WTC11 (cell line): Measurements from ENCODE around the gene PEAK1. TPM values are rescaled to one million over a fixed set of nuclear protein-coding genes. Genes with fewer than 3 reads are reported as not detected.

Source experiments
- ATAC-seq: fragments of 200-7000 bp; cut with Tn5 transposase; 2 replicates; pipeline ENCODE4 v1.10.0; 2021; ENCODE audit warnings: mild to moderate bottlenecking, moderate library complexity
- CTCF ChIA-PET: fragments of 300-600 bp; sonication (Branson Sonifier 250); formaldehyde crosslinking; loops from one replicate; lab custom pipeline; 2021; ENCODE audit warnings: antibody characterized with exemption; lab: Charles Lee
- POLR2A ChIA-PET: fragments of 350-600 bp; sonication (Branson Sonifier 250); formaldehyde crosslinking; loops from one replicate; lab custom pipeline; 2021; ENCODE audit warnings: antibody characterized with exemption; lab: Charles Lee
- DNase-seq: peaks from one replicate; pipeline ENCODE4 v3.0.0; 2021; ENCODE audit warnings: low spot score
- H3K27ac Mint-ChIP-seq: 2 replicates; pipeline ENCODE4 v1.8.0; 2021; ENCODE audit warnings: mixed read lengths
- H3K27me3 Mint-ChIP-seq: 2 replicates; pipeline ENCODE4 v1.8.0; 2021; ENCODE audit warnings: low read depth, mild to moderate bottlenecking, moderate library complexity, mixed read lengths
- H3K36me3 Mint-ChIP-seq: 2 replicates; pipeline ENCODE4 v1.8.0; 2021; ENCODE audit warnings: mixed read lengths
- H3K4me1 Mint-ChIP-seq: 2 replicates; pipeline ENCODE4 v1.8.0; 2022; ENCODE audit warnings: mixed read lengths
- H3K4me3 Mint-ChIP-seq: 2 replicates; pipeline ENCODE4 v1.8.0; 2021; ENCODE audit warnings: mild to moderate bottlenecking, moderate library complexity, mixed read lengths
- H3K9me3 Mint-ChIP-seq: 2 replicates; pipeline ENCODE4 v1.8.0; 2021; ENCODE audit warnings: mixed read lengths
- ATF1 ChIP-seq: sonication (generic); formaldehyde crosslinking; IDR thresholded peaks from 2 replicates; pipeline ENCODE4 v1.8.1; 2023; ENCODE audit warnings: mild to moderate bottlenecking, moderate library complexity, missing genetic modification reagents
- ATF6 ChIP-seq: sonication (generic); formaldehyde crosslinking; IDR thresholded peaks from 2 replicates; pipeline ENCODE4 v1.8.1; 2023; ENCODE audit warnings: mild to moderate bottlenecking, missing genetic modification reagents
- GTF2I ChIP-seq: fragments of 250-450 bp; sonication (Bioruptor Pico); conservative IDR thresholded peaks from 2 replicates; pipeline ENCODE4 v1.4.0; 2021; ENCODE audit warnings: mild to moderate bottlenecking
- MYBL2 ChIP-seq: sonication (generic); formaldehyde crosslinking; IDR thresholded peaks from 2 replicates; pipeline ENCODE4 v1.8.1; 2023; ENCODE audit warnings: mild to moderate bottlenecking, moderate library complexity, missing genetic modification reagents
- NFATC4 ChIP-seq: fragments of 250-450 bp; sonication (Bioruptor Pico); IDR thresholded peaks from 2 replicates; pipeline ENCODE4 v1.9.0; 2021; ENCODE audit warnings: mild to moderate bottlenecking
- NR3C1 ChIP-seq: sonication (generic); formaldehyde crosslinking; conservative IDR thresholded peaks from 2 replicates; pipeline ENCODE4 v1.8.1; 2023; ENCODE audit warnings: low read depth, mild to moderate bottlenecking, missing genetic modification reagents
- RELA ChIP-seq: sonication (generic); formaldehyde crosslinking; IDR thresholded peaks from 2 replicates; pipeline ENCODE4 v1.8.1; 2022; ENCODE audit warnings: missing genetic modification reagents, mild to moderate bottlenecking, borderline replicate concordance
- SOX15 ChIP-seq: fragments of 250-450 bp; sonication (Bioruptor Pico); IDR thresholded peaks from 2 replicates; pipeline ENCODE4 v1.9.0; 2021; ENCODE audit warnings: mild to moderate bottlenecking
- ZNF219 ChIP-seq: sonication (generic); formaldehyde crosslinking; IDR thresholded peaks from 2 replicates; pipeline ENCODE4 v1.8.0; 2023; ENCODE audit warnings: missing genetic modification reagents, mild to moderate bottlenecking, borderline replicate concordance
- ZNF232 ChIP-seq: sonication (generic); formaldehyde crosslinking; IDR thresholded peaks from 2 replicates; pipeline ENCODE4 v1.8.0; 2022; ENCODE audit warnings: mild to moderate bottlenecking, missing genetic modification reagents
- total RNA-seq: library from RNA; stranded (reverse); gene quantifications from 3 replicates; pipeline ENCODE4 v1.2.3, GENCODE V29; 2021
- TF ChIP-seq, protein P1 (sequence below): sonication (generic); formaldehyde crosslinking; IDR thresholded peaks from 2 replicates; pipeline ENCODE4 v1.8.0; 2023; ENCODE audit warnings: missing genetic modification reagents
- TF ChIP-seq, protein P2 (sequence below): fragments of 250-450 bp; sonication (Bioruptor Pico); IDR thresholded peaks from 2 replicates; pipeline ENCODE4 v1.9.0; 2021; ENCODE audit warnings: mild to moderate bottlenecking
- TF ChIP-seq, protein P3 (sequence below): sonication (generic); formaldehyde crosslinking; IDR thresholded peaks from 2 replicates; pipeline ENCODE4 v1.8.1; 2023; ENCODE audit warnings: mild to moderate bottlenecking, moderate library complexity, missing genetic modification reagents
- TF ChIP-seq, protein P4 (sequence below): sonication (generic); formaldehyde crosslinking; conservative IDR thresholded peaks from 2 replicates; pipeline ENCODE4 v1.8.1; 2022; ENCODE audit warnings: mild to moderate bottlenecking, missing genetic modification reagents
- TF ChIP-seq, protein P5 (sequence below): sonication (generic); formaldehyde crosslinking; IDR thresholded peaks from 2 replicates; pipeline ENCODE4 v1.8.1; 2022; ENCODE audit warnings: low read depth, mild to moderate bottlenecking, moderate library complexity, missing genetic modification reagents, borderline replicate concordance
- TF ChIP-seq, protein P6 (sequence below): sonication (generic); formaldehyde crosslinking; IDR thresholded peaks from 2 replicates; pipeline ENCODE4 v1.8.1; 2022; ENCODE audit warnings: mild to moderate bottlenecking, moderate library complexity, missing genetic modification reagents
- TF ChIP-seq, protein P7 (sequence below): sonication (generic); formaldehyde crosslinking; IDR thresholded peaks from 2 replicates; pipeline ENCODE4 v1.8.0; 2022; ENCODE audit warnings: mild to moderate bottlenecking, missing genetic modification reagents

The PEAK1 gene
- total RNA-seq, 1 experiment from 2014 or later: 49.0 TPM

- ChIA-PET CTCF (interaction anchor here (0.9 to 3.5 kb wide), 2 partner anchors 306 to 352 kb away, joined by 3 to 12 read pairs; no protein-coding TSS in a partner anchor), POLR2A (no interaction called here)
- ATAC-seq: no peak
- no peak overlapping the region for H3K27ac Mint-ChIP-seq
- DNase-seq: no peak
- no peaks in the 10 kb centered on the region for H3K27me3 Mint-ChIP-seq
- no peak overlapping the region for H3K4me3 Mint-ChIP-seq
- no peaks in the 10 kb centered on the region for H3K36me3 Mint-ChIP-seq
- TF ChIP-seq, protein P1, sequence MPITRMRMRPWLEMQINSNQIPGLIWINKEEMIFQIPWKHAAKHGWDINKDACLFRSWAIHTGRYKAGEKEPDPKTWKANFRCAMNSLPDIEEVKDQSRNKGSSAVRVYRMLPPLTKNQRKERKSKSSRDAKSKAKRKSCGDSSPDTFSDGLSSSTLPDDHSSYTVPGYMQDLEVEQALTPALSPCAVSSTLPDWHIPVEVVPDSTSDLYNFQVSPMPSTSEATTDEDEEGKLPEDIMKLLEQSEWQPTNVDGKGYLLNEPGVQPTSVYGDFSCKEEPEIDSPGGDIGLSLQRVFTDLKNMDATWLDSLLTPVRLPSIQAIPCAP: no peak
- TF ChIP-seq ATF6 (CRISPR knock-in tag) (no peak), RELA (no peak), ZNF232 (CRISPR knock-in tag) (no peak), GTF2I (CRISPR knock-in tag) (no peak), ZNF219 (CRISPR knock-in tag) (no peak), ATF1 (no peak), NFATC4 (CRISPR knock-in tag) (no peak), SOX15 (CRISPR knock-in tag) (no peak), MYBL2 (CRISPR knock-in tag) (no peak), NR3C1 (CRISPR knock-in tag) (no peak)
- TF ChIP-seq, protein P2, sequence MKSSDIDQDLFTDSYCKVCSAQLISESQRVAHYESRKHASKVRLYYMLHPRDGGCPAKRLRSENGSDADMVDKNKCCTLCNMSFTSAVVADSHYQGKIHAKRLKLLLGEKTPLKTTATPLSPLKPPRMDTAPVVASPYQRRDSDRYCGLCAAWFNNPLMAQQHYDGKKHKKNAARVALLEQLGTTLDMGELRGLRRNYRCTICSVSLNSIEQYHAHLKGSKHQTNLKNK (CRISPR knock-in tag): no peak
- TF ChIP-seq, protein P3, sequence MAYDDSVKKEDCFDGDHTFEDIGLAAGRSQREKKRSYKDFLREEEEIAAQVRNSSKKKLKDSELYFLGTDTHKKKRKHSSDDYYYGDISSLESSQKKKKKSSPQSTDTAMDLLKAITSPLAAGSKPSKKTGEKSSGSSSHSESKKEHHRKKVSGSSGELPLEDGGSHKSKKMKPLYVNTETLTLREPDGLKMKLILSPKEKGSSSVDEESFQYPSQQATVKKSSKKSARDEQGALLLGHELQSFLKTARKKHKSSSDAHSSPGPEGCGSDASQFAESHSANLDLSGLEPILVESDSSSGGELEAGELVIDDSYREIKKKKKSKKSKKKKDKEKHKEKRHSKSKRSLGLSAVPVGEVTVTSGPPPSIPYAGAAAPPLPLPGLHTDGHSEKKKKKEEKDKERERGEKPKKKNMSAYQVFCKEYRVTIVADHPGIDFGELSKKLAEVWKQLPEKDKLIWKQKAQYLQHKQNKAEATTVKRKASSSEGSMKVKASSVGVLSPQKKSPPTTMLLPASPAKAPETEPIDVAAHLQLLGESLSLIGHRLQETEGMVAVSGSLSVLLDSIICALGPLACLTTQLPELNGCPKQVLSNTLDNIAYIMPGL (CRISPR knock-in tag): no peak
- TF ChIP-seq, protein P4, sequence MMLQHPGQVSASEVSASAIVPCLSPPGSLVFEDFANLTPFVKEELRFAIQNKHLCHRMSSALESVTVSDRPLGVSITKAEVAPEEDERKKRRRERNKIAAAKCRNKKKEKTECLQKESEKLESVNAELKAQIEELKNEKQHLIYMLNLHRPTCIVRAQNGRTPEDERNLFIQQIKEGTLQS (CRISPR knock-in tag): no peak
- TF ChIP-seq, protein P5, sequence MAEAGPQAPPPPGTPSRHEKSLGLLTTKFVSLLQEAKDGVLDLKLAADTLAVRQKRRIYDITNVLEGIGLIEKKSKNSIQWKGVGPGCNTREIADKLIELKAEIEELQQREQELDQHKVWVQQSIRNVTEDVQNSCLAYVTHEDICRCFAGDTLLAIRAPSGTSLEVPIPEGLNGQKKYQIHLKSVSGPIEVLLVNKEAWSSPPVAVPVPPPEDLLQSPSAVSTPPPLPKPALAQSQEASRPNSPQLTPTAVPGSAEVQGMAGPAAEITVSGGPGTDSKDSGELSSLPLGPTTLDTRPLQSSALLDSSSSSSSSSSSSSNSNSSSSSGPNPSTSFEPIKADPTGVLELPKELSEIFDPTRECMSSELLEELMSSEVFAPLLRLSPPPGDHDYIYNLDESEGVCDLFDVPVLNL (CRISPR knock-in tag): no peak
- TF ChIP-seq, protein P6, sequence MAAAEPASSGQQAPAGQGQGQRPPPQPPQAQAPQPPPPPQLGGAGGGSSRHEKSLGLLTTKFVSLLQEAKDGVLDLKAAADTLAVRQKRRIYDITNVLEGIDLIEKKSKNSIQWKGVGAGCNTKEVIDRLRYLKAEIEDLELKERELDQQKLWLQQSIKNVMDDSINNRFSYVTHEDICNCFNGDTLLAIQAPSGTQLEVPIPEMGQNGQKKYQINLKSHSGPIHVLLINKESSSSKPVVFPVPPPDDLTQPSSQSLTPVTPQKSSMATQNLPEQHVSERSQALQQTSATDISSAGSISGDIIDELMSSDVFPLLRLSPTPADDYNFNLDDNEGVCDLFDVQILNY (CRISPR knock-in tag): no peak
- TF ChIP-seq, protein P7, sequence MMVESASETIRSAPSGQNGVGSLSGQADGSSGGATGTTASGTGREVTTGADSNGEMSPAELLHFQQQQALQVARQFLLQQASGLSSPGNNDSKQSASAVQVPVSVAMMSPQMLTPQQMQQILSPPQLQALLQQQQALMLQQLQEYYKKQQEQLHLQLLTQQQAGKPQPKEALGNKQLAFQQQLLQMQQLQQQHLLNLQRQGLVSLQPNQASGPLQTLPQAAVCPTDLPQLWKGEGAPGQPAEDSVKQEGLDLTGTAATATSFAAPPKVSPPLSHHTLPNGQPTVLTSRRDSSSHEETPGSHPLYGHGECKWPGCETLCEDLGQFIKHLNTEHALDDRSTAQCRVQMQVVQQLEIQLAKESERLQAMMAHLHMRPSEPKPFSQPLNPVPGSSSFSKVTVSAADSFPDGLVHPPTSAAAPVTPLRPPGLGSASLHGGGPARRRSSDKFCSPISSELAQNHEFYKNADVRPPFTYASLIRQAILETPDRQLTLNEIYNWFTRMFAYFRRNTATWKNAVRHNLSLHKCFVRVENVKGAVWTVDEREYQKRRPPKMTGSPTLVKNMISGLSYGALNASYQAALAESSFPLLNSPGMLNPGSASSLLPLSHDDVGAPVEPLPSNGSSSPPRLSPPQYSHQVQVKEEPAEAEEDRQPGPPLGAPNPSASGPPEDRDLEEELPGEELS (CRISPR knock-in tag): no peak
- no peaks in the 10 kb centered on the region for H3K9me3 Mint-ChIP-seq
- peaks cover 16% of the 10 kb centered on the region; the same call in 1 of the 2 replicates for H3K4me1 Mint-ChIP-seq
Measured at GRCh38 chr15:77191230-77191834, 228.6 kb downstream of the PEAK1 start.
